ENCODE measurements around the gene CYP19A1.

CYP19A1 gene

GRCh38 chr15:51240066-51240465, 98.3 kb downstream of the CYP19A1 start:
- H3K4me1 ChIP-seq (ENCODE audit: control insufficient read depth, low read length): no peaks in the 10 kb centered on the region
- no peaks in the 10 kb centered on the region for H4K20me1 ChIP-seq (ENCODE audit: control insufficient read depth, insufficient read depth, low read depth, low read length)
- H3F3A ChIP-seq (ENCODE audit: control insufficient read depth, insufficient read depth): no peaks in the 10 kb centered on the region
- no peaks in the 10 kb centered on the region for H3K36me3 ChIP-seq (ENCODE audit: control insufficient read depth, low read length)
- peaks cover 15% of the 10 kb centered on the region; the same call in 1 of the 2 replicates for H3K27me3 ChIP-seq (ENCODE audit: control insufficient read depth, low read length)
- no peak overlapping the region for H3K4me2 ChIP-seq (ENCODE audit: low read length)
- H3K9me2 ChIP-seq (replicated peaks; ENCODE audit: control insufficient read depth, low read length): no peaks in the 10 kb centered on the region
- H3K4me3 ChIP-seq (ENCODE audit: low read length): no peak overlapping the region
- no peaks in the 10 kb centered on the region for H3K79me2 ChIP-seq (ENCODE audit: control insufficient read depth, low read length)
- H3K9me3 ChIP-seq (ENCODE audit: control insufficient read depth, insufficient read depth, low read length): no peaks in the 10 kb centered on the region
- no peak overlapping the region for H3K27ac ChIP-seq (ENCODE audit: low read depth, low read length)
- TF ChIP-seq EZH2phosphoT487 (IDR thresholded peaks at IDR 0.05; ENCODE audit: borderline replicate concordance, low read length): no peak
- TF ChIP-seq CTCF (IDR thresholded peaks at IDR 0.05; ENCODE audit: low read depth, low read length, poor library complexity, severe bottlenecking): no peak

GRCh38 chr15:51237816-51238215, 100.6 kb downstream of the CYP19A1 start:
- no peaks in the 10 kb centered on the region for H3K4me1 ChIP-seq (ENCODE audit: control insufficient read depth, low read length)
- no peaks in the 10 kb centered on the region for H3F3A ChIP-seq (ENCODE audit: control insufficient read depth, insufficient read depth)
- no peaks in the 10 kb centered on the region for H4K20me1 ChIP-seq (ENCODE audit: control insufficient read depth, insufficient read depth, low read depth, low read length)
- H3K79me2 ChIP-seq (ENCODE audit: control insufficient read depth, low read length): no peaks in the 10 kb centered on the region
- H3K9me2 ChIP-seq (replicated peaks; ENCODE audit: control insufficient read depth, low read length): no peaks in the 10 kb centered on the region
- no peaks in the 10 kb centered on the region for H3K36me3 ChIP-seq (ENCODE audit: control insufficient read depth, low read length)
- H3K27me3 ChIP-seq (ENCODE audit: control insufficient read depth, low read length): peaks cover 15% of the 10 kb centered on the region; the same call in 1 of the 2 replicates
- no peak for TF ChIP-seq CTCF (IDR thresholded peaks at IDR 0.05; ENCODE audit: low read depth, low read length, poor library complexity, severe bottlenecking)
- no peak for TF ChIP-seq EZH2phosphoT487 (IDR thresholded peaks at IDR 0.05; ENCODE audit: borderline replicate concordance, low read length)
- H3K9me3 ChIP-seq (ENCODE audit: control insufficient read depth, insufficient read depth, low read length): no peaks in the 10 kb centered on the region
- no peak overlapping the region for H3K4me2 ChIP-seq (ENCODE audit: low read length)
- no peak overlapping the region for H3K27ac ChIP-seq (ENCODE audit: low read depth, low read length)
- no peak overlapping the region for H3K4me3 ChIP-seq (ENCODE audit: low read length)

DNA sequence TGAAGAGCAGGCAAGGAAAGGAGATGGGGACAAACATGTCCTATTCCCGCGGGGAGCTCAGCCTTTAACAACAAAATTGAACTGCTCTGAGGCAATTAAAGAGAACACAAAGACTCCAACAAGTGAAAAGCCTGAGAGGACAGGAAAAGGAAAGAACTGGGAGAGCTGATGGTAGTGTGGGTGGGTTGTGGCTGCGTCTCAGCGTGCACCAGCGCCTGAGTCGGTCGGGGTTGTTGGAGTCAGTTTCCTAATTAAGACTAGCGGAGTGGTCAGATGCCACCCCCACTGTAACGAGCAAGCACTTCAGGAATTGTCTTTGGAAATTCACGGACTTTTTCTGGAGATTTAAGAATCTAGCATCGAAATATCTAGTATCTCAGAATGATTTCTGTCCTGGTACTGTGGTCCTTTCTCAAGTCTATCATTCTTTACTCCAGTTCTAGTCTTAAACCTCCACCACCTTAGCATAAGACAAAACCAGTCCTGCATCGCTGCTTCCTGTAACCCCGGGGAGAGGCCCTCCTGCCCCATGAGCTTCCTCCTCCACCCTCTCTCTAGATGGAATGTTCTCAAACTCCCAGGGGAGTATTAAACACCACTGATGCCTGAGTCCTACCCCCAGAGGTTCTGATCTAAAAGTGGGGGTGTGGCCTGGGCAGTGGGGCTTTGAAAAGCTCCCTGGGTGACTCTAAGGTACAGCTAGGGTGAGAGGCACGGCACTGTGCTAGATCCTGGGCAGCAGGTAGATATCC, 104.0 kb downstream of the CYP19A1 start:
- no peaks in the 10 kb centered on the region for H4K20me1 ChIP-seq (ENCODE audit: control insufficient read depth, insufficient read depth, low read depth, low read length)
- H3F3A ChIP-seq (ENCODE audit: control insufficient read depth, insufficient read depth): no peaks in the 10 kb centered on the region
- no peak overlapping the region for H3K4me3 ChIP-seq (ENCODE audit: low read length)
- no peaks in the 10 kb centered on the region for H3K4me1 ChIP-seq (ENCODE audit: control insufficient read depth, low read length)
- H3K27ac ChIP-seq (ENCODE audit: low read depth, low read length): no peak overlapping the region
- TF ChIP-seq EZH2phosphoT487 (IDR thresholded peaks at IDR 0.05; ENCODE audit: borderline replicate concordance, low read length) (no peak), CTCF (IDR thresholded peaks at IDR 0.05; ENCODE audit: low read depth, low read length, poor library complexity, severe bottlenecking) (no peak)
- H3K36me3 ChIP-seq (ENCODE audit: control insufficient read depth, low read length): no peaks in the 10 kb centered on the region
- no peaks in the 10 kb centered on the region for H3K9me2 ChIP-seq (replicated peaks; ENCODE audit: control insufficient read depth, low read length)
- no peaks in the 10 kb centered on the region for H3K9me3 ChIP-seq (ENCODE audit: control insufficient read depth, insufficient read depth, low read length)
- H3K4me2 ChIP-seq (ENCODE audit: low read length): no peak overlapping the region
- peaks cover 13% of the 10 kb centered on the region; the same call in 1 of the 2 replicates for H3K27me3 ChIP-seq (ENCODE audit: control insufficient read depth, low read length)
- no peaks in the 10 kb centered on the region for H3K79me2 ChIP-seq (ENCODE audit: control insufficient read depth, low read length)
